Cerebellar cortex (tissue), 1 donor: ENCODE measurements around the gene GPALPP1.
A peak's percentile ranks its signal among the peaks of the same experiment; 100 is the strongest.
"Not testable (repeated sequence)": the region's sequence is repeated elsewhere in the genome, so short reads cannot be mapped to it uniquely, and the experiment has no call there.

ENCODE experiments used
- DNase-seq: peaks from one replicate; pipeline ENCODE4 v3.0.0-alpha.2; 2015; ENCODE audit warnings: low spot score

The GPALPP1 gene

GRCh38 chr13:45007225-45007624 is 17.9 kb downstream of the GPALPP1 start:
- no peak for DNase-seq

GRCh38 chr13:45007823-45008222 is 18.5 kb downstream of the GPALPP1 start:
- no peak for DNase-seq

GRCh38 chr13:45011198-45011597 is 21.9 kb downstream of the GPALPP1 start:
- DNase-seq, result no peak

GRCh38 chr13:45015300-45015699 is 26.0 kb downstream of the GPALPP1 start:
- DNase-seq, result no peak

- DNase-seq, result no peak
Observed at GRCh38 chr13:45016792-45017425, 27.6 kb downstream of the GPALPP1 start.

GRCh38 chr13:45019981-45020380 is 30.6 kb downstream of the GPALPP1 start:
- not testable (repeated sequence) for DNase-seq

GRCh38 chr13:45021250-45021649 is 31.9 kb downstream of the GPALPP1 start:
- no peak for DNase-seq

GRCh38 chr13:45024847-45025246 is 35.5 kb downstream of the GPALPP1 start:
- DNase-seq, result no peak

GRCh38 chr13:45034342-45034741 is 45.0 kb downstream of the GPALPP1 start:
- no peak for DNase-seq

- DNase-seq, result no peak
Observed at GRCh38 chr13:45036206-45036605, 46.9 kb downstream of the GPALPP1 start.

- no peak for DNase-seq
Observed at GRCh38 chr13:45040173-45040572, 50.8 kb downstream of the GPALPP1 start.

- DNase-seq, result no peak
Observed at GRCh38 chr13:45040622-45041021, 51.3 kb downstream of the GPALPP1 start.

- DNase-seq, result no peak
Observed at GRCh38 chr13:45042539-45042938, 53.2 kb downstream of the GPALPP1 start.

GRCh38 chr13:45046445-45046844 is 57.1 kb downstream of the GPALPP1 start:
- DNase-seq, result peak; percentile 28

- DNase-seq, result peak; percentile 92
Observed at GRCh38 chr13:45047394-45048310, 58.3 kb downstream of the GPALPP1 start.

- DNase-seq, result no peak
Observed at GRCh38 chr13:45048890-45049407, 59.6 kb downstream of the GPALPP1 start.

- no peak for DNase-seq
Observed at GRCh38 chr13:45049478-45049877, 60.1 kb downstream of the GPALPP1 start.

GRCh38 chr13:45051315-45051714 is 62.0 kb downstream of the GPALPP1 start:
- no peak for DNase-seq

GRCh38 chr13:45055198-45055901 is 66.0 kb downstream of the GPALPP1 start:
- no peak for DNase-seq

- no peak for DNase-seq
Observed at GRCh38 chr13:45055902-45056648, 66.7 kb downstream of the GPALPP1 start.

GRCh38 chr13:45060062-45060461 is 70.7 kb downstream of the GPALPP1 start:
- no peak for DNase-seq
